AG20443 (cell line): ENCODE results near the gene HSD3B1.
"Not testable (repeated sequence)": the region's sequence is repeated elsewhere in the genome, so short reads cannot be mapped to it uniquely, and the experiment has no call there.

Source experiments
- DNase-seq: peaks from one replicate; pipeline ENCODE4 v3.0.0; 2012; ENCODE audit warnings: low spot score, mixed read lengths

Gene HSD3B1

DNA sequence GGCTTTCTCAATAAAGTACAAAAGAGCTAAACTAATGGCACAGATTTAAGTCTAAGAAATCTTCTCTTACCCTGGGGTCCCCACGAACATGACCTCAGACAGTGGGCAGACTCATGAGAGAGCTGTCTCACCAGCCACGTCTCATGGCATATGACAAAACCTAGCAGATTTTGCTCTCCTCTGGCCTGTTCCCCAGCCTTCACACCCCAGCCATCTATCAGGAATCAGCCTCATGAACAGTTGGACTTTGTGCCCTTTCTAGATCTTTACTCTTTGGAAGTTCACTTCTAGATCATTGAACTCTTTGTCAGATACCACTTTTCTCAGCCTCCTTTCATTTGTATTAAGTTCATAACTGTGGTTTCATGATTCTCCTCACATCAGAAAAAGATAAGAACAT lies 14.2 kb upstream of the HSD3B1 start:
- DNase-seq, result no peak

DNA sequence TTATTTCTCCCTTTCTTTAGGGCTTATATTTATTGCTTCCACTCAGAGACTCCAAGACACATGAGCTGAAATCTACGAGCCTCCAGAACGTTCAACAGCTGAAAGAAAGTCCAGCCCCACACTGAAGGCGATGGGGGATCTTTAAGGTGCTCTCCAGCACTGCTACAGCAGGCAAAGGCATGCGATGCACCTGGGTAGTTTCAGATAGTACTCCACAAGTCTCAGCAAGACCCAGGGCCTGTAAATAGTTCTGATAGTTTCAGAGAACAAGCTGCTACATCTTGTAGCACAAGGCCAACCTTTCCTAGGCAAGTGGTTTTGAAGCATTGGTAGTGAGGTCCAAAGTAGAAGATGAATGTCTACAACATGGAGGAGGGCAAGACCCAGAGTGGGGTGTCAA lies 2.2 kb upstream of the HSD3B1 start:
- DNase-seq, result no peak

DNA sequence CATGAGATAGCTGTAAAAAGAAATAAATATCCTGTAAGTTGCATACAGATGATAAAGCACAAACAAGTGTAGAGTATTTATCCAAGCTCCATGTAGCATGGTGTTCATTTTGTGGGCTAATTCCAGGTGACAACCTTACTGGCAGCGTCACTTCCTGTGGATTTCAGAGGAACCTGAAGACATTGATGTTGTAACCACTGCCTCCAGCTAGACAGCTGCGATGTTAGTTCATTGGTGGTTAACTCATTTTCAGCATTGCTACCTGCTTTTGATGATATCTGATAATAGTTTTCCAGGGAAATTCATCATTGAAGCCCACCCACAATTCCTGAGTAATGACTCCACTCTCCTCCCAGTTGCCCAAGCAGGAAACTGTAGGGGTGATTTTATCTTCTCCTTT lies 3.0 kb downstream of the HSD3B1 start:
- no peak for DNase-seq

DNA sequence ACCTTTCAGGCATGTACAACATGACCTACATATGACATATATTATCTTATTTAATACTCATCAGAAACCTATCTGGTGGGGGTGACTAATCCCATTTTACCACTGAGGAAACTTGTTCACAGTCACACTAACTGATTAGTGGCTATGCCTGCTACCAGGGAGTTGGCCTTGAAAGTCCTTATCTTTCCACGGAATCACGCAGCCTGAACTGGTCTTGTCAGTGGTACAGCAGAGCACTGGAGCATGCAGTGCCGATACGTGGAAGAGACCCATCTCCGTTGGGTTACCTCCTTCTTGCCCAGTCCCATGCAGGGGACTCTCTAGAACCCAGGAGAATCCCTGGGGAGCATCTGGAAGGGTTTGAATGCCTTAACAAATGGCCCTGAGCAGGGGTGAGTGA lies 8.2 kb downstream of the HSD3B1 start:
- no peak for DNase-seq

DNA sequence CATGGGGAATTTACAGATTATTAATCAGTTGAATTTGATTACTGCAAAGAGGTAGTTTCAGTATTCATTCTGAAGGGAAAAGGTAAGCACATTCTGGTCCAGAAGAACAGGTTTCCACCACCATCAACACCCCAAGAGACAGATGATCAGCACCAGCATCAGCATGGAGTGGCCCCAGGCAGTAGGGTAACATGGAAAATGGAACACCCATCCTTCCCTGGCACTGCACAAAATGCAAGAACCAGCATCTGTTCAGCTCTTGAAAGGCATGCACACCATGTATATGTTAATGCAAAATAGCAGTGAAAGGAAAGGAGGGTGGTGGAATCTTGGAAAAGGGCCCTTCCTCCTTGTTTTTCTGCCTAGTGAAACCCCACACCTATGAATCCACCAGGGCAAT lies 9.2 kb downstream of the HSD3B1 start:
- DNase-seq, result no peak

DNA sequence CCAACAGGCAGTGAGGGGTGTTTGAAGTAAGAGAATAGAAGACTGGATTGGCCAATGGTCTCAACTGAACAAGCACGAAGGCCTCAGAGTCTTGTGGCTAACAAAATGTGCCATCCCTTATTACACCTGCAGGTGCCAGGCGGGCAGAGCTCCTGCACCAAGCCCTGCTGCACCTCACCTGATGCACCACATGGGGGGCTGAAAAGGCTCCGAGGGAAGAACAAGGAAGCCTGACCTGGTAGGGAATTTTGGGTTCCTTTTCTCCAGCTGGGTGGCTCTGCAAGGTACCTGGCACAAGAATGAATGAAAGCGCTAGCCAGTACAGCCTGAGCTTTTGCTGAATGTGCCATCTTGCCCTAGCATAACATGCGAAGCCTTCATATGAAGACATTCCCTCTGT lies 9.7 kb downstream of the HSD3B1 start:
- DNase-seq, result no peak

DNA sequence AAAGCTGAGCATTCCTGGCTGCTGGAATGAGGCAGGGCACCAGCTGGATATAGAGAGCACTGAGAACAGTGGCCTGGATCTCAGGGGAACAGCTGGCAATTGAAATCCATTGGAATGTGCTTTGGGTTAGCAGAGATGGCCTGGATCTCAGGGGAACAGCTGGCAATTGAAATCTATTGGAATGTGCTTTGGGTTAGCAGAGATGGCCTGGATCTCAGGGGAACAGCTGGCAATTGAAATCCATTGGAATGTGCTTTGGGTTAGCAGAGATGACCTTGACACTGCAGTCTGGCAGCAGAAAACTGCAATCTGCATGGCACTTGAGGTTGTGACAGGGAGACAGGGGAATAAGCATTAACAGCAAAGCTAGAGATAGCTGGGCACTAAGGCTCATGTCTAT lies 10.7 kb downstream of the HSD3B1 start:
- DNase-seq, result not testable (repeated sequence)

DNA sequence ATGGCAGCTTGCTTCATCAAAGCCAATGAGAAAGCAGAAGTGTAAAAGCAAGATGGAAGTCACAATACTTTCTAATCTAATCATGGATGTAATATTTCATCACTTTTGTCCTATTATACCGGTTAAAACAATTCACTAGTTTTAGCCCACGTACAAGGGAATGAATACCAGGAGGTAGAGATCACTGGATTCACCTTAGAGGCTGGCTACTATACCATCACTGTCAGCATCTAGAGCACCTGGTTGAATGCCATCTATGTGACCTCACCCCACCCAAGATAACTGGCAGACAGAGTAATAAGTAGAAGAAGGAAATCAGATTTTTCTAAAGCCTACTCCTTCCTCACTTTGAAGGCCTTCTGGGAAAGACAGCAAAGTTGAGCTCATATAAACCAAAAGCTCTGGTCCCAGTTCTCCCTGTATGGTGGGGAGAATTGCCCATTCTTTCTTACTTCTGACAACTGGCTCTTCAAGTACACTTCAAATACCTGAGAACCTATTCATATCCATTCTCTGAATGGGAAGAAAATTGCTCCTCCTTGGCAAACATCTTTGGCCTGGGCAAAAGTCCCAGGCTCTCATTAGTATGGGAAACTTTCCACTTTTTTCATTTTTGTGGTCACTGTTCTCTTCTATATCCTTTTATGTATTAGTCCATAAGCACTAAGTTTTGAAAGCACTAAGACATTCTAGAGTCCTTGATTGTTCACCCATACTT lies 24.8 kb downstream of the HSD3B1 start:
- DNase-seq, result no peak

DNA sequence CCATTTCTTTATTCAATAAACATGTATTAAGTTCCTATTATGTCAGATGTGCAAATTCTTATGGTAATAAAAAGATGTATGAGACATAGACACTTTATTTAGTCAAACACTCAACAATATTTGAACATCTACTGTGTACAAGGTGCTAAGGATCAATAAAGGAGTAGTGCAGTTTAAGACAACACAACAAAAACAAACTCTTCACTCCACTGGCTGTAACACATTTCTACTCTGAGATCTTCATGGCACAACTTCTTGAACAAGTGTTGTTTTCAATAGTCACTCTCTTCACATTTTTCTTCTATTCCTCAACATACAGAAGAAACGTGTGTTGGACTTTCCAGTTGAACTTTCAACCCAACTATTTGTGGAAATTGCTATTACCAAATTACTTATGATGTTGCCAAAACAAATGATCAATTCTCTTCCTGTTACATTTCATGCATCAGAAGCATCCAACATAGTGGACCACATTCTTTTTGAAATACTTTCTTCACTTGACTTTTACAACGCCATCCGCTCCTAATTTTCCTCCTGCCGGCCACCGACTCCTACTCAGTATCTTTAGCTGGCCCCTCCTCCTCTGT lies 25.4 kb downstream of the HSD3B1 start:
- no peak for DNase-seq

DNA sequence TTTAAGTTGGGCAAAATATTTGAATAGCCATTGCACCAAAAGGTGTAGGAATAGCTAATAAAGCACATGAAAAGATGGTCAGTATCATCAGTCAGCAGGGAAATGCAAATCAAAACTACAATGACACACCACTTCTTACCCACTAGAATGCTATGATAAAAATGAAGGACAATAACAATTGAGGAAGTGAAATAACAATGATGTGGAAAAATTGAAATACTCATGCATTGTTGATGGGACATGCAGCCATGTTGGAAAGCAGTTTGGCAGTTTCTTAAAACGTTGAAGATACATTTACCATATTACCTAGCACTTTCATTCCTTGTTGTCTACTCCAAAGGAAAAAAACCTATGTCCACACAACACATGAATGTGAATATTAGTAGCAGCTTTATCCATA lies 28.4 kb downstream of the HSD3B1 start:
- DNase-seq, result no peak

DNA sequence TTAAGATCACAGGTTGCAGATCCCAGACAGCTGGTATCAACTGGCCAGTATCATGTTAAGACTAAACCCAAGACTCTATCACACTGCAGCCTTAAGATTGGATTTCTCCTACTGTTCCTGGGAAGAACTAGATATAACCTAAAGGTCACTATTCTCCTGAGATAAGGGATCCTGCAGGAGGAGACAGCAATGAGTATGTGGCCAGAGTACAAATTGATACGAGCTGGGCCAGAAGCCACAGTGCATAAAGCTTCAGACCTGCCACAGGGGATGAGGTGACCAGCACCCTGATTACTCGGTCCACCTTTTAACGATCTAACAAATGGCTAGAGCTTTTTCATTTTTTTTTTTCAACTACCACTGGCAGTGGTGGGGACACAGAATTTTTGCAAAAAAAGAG lies 31.0 kb downstream of the HSD3B1 start:
- DNase-seq, result no peak

DNA sequence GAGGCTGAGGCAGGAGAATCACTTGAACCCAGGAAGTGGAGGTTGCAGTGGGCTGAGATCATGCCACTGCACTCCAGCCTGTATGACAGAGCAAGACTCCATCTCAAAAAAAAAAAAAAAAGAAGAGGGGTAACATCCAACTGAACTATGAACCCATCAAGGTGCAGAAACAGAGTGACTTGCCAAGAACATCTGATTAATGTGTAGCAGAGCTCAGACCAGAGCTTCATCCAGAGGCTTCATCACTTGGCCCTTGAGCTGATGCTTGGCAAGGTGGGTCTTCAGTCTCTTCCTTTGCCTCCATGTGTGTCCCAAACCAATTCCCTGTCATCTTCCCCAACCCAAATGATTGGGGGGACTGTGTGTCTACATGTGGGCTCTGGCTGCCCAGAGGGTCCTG lies 32.6 kb downstream of the HSD3B1 start:
- no peak for DNase-seq

DNA sequence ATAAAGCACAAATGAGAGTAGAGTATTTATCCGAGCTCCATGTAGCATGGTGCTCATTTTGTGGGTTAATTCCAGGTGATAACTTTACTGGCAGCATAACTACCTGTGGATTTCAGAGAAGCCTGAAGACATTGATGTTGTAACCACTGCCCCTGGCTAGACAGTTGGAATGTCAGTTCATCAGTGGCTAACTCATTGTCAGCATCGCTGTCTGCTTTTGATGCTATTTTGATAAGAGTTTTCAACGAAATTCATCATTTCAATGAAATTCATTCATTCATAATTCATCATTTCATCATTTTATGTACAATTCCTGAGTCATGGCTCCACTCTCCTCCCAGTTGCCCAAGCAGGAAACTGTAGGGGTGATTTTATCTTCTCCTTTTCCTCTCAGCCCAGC lies 34.4 kb downstream of the HSD3B1 start:
- DNase-seq, result no peak

DNA sequence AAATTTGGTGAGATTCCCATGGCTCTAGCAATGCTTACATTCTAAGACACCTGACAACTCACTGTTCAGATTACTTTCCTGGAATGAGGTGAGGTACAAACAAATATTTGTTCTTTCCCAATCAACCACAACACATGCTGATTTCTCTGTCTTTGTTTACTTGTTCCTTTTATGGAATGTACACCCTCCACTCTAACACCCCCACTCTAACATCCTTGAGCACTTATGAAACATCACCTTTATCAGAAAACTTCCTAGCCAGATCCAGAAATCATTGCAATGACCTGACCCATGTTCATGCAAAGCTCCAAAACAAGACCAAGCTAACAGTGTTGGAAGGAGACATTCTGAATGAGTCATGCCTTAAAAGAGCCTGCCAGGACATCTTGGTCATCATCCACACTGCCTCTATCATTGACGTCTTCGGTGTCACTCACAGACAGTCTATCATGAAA lies 35.5 kb downstream of the HSD3B1 start:
- DNase-seq, result peak; percentile 17

DNA sequence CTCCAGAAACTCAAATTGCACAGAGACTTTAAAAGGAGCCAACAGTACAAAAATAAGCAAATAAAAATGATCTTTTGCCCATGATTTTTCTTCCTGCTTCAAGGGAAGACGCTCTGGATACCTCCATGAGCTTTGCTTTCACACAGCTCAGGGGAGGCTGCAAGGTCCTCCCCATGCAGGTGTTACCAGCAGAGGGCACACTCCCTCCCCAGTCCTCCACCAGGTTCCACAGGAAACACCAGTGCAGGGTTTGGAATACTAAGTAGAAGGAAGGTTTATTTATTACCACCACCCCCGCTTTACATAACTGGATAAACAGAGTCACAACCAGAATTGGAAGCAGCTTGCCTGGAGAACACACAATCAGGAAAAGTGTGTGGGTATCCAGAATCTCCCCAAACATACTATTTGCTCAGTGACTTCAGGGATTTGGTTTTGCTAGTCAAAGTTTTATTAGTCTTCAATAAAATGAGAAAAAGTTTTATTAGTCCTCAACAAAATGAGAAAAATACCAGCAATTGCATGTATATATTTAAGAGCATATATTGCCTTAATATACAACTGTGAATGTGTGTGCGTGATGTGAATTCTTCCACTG lies 37.3 kb downstream of the HSD3B1 start:
- no peak for DNase-seq

DNA sequence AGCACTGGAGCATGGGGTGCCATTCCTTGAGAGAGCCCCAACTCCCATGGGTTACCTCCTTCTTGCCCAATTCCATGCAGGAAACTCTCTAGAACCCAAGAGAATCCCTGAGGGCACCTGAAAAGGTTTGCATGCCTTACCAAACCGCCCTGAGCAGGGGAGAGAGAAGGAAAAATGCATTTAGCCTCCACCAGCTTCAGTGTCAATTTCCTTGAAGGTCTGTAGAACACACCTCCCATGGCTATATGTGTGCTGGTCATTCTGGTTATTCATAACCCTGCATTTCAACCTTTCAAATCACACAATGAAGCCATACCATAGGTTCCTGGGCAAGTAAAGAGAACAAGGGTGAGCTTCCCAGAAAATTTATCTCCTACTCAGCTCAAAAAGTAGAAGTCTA lies 39.6 kb downstream of the HSD3B1 start:
- DNase-seq, result no peak

DNA sequence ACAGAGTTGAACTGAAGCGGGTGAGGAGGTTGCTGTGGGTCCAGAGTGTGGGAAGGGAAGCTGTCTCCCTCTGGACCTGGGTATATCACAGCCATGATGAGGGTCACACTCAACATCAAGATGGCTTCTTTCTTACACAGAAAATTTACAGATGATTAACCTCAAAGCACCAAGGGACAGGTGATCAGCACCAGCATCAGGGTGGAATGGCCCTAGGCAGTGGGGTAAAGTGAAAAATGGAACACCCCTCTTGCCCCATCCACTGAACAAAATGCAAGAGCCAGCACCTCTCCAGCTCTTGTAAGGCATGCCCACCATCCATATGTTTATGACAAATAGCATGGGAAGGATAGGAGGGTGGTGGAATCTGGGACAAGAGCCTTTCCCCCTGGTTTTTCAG lies 40.3 kb downstream of the HSD3B1 start:
- DNase-seq, result no peak

DNA sequence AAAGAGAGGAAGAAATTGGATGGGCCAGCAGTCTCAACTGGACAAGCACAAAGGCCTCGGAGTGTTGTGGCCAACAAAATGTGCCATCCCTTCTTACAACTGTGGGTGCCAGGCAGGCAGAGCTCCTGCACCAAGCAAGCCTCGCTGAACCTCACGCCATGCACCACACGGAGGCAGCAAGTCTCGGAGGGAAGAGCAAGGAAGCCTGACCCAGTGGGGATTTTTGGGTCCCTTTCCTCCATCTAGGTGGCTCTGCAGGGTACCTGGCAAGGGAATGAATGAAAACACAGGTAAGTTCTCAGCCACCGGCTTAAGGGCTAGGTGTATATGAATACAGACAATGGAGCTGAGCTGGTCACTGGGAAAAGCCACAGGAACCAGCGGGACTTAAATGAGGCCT lies 40.8 kb downstream of the HSD3B1 start:
- DNase-seq, result no peak

DNA sequence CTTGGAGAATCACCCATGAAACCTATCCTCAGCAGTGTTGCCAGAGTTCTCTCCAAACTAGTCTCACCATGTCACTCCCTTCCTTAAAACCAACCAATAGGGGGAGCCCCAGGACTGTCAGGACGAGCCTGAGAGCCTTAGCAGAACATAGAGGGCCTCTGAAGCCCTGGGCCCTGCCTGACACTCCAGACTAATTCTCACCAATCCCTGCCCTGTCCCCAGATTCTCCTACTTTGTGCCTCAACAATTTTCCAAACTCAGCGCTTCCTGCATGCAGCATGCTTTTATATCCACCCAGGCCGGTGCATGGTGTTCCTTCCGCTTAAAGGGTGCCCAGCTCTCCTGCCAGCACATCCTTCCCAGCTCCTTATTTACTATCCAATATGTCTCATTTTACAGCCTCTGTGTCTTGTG lies 42.7 kb downstream of the HSD3B1 start:
- DNase-seq, result peak; percentile 44

DNA sequence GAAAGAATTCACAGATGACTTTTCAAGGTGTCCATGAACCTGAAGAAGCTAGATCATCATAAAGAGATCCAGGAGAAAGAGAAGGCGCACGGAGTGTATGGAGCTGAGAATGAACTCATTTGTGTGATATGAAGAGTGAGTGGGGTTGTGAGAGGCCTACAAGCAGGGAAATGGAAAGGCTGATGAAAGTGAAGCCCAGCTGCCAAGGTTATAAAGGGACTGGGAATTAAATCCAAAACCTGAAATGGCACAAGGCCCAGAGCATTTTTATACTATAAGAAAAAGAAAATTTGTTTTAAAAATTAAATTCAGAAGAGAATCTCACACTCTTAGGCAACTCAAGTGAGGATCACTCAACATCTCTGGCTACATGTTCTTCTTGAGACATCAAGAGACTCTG lies 43.4 kb downstream of the HSD3B1 start:
- no peak for DNase-seq

DNA sequence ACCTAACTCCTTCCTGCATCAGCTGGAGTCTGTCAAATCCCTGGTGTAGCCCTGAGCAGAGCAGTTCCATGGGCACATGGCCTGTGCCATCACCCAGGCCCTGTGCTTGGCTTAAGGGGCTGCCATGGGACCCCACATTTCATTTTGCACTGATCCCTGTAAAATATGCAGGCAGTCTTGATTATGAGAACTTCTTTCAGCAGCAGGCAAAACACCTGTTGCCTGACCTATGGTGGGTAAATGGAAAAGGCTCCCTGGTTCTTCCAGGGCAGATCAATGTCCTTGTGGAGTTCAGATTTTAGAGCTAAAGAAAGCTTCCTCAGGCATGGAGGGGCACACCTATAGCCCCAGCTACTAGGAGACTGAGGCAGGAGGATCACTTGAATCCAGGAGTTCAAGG lies 44.2 kb downstream of the HSD3B1 start:
- no peak for DNase-seq

DNA sequence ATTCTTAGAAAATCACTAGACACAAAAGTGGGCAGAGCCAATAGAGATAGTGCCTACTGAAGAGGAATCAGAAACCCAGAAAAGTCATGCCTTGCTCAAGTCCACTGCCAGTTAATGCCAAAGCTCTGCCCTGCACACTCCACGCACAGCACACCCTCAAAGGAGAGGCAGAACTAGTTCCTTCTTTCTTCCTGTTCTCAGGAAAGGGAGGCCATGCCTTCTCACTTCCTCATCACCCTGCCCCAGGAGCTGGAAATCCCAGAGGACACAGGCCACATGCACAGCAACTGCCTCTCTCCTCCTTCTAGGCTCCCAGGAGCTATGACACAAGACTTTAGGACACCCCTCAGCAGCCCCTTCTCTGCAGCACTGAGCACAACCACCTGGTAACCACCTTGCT lies 45.6 kb downstream of the HSD3B1 start:
- DNase-seq, result not testable (repeated sequence)

DNA sequence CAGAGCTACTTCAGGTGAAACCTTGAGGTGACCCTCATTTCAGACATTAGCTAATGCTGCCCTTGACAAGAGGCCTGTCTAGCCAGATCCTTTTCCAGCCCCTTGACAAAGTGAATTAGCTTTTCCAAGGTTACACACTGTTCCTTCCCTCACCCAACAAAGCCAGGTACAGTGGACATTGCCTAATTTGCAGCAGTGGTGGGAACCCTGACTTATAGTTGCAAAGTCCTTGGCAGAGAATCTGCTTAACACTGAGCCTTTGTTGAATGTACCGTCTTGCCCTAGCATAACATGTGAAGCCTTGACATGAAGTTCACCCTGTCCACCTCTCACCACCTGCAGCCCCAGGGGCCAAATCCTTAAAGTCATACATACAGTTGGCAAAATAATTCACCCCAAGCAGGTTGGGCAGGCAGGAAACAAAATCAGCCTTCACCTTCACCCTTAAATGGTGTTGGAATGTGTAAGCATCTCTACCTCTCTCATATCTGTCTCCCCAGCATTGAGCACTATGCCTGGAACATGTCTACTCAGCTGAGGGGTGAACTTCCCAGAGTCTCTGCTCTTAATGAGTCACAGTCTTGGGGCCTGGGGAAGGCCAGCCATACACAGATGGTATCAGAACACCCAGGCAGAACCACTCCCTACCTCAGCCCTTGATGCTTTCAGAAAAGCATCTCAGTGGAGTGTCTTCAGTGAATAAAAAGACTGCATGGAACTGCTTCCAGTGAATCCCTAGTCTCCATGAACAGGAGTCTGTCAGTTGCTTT lies 46.5 kb downstream of the HSD3B1 start:
- not testable (repeated sequence) for DNase-seq
